Activated naive CD8-positive, alpha-beta T cell (primary cell): ENCODE results near the gene CYTH3.

Experiments
- H3K27ac Mint-ChIP-seq: one replicate; pipeline ENCODE4 v1.8.0; 2021; ENCODE audit warnings: mixed read lengths
- H3K27me3 Mint-ChIP-seq: one replicate; pipeline ENCODE4 v1.8.0; 2021; ENCODE audit warnings: mixed read lengths
- H3K36me3 Mint-ChIP-seq: one replicate; pipeline ENCODE4 v1.8.0; 2021; ENCODE audit warnings: mixed read lengths
- H3K4me1 Mint-ChIP-seq: one replicate; pipeline ENCODE4 v1.8.0; 2021; ENCODE audit warnings: low read depth, mixed read lengths
- H3K4me3 Mint-ChIP-seq: one replicate; pipeline ENCODE4 v1.8.0; 2021; ENCODE audit warnings: mild to moderate bottlenecking, mixed read lengths
- H3K9me3 Mint-ChIP-seq: one replicate; pipeline ENCODE4 v1.8.0; 2021; ENCODE audit warnings: low read depth, mixed read lengths

Gene CYTH3

DNA sequence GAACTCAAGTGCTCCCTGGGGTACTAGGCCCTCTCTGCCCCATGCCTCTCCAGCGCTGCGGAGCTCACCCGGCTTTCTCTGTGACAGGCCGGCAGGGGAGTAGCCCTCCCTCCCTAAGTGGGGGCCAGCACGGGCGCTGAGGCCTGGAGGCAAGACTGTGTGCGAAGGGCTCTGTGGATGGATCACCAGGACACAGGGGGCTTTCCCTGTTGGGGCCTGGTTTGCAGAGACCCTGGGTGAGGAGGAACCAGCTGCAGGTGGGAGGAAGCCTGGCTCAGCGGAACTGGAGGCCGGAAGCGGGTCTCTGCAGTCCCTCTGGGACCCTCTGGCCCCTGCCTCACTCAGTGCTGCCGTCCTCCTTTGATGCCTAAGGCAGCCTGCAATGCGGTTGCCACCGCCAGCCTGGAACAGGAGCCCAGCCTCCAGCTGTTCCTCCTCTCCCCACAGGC is 106.0 kb downstream of the CYTH3 start:
- no peaks in the 10 kb centered on the region for H3K4me1 Mint-ChIP-seq
- peaks cover 3% of the 10 kb centered on the region for H3K36me3 Mint-ChIP-seq
- H3K4me3 Mint-ChIP-seq, result no peak overlapping the region
- no peaks in the 10 kb centered on the region for H3K27me3 Mint-ChIP-seq
- no peaks in the 10 kb centered on the region for H3K9me3 Mint-ChIP-seq
- no peak overlapping the region for H3K27ac Mint-ChIP-seq

GRCh38 chr7:6165521-6166320 is 106.7 kb downstream of the CYTH3 start:
- peaks cover 3% of the 10 kb centered on the region for H3K36me3 Mint-ChIP-seq
- H3K4me1 Mint-ChIP-seq, result no peaks in the 10 kb centered on the region
- no peak overlapping the region for H3K4me3 Mint-ChIP-seq
- H3K9me3 Mint-ChIP-seq, result no peaks in the 10 kb centered on the region
- H3K27me3 Mint-ChIP-seq, result no peaks in the 10 kb centered on the region
- H3K27ac Mint-ChIP-seq, result no peak overlapping the region

DNA sequence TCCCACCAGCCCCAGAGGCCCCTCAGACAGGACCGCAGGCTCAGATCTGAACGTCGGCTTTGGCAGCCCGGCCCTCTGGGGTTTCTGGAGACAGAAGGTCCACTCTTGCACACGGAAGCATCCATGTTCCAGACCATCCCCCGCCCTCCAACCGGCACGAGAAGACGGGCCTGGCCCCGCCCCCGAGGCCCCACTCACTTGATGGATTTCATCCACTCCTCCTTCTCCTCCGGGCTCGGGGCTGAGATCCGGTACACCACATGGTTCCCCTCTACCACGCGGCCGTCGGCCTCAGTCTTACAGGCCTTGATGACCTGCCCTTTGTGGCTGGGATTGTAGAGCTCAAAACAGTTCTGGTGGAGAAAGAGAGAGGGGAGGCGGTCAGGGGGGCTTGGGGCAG is 107.3 kb downstream of the CYTH3 start:
- Mint-ChIP-seq H3K9me3 (no peaks in the 10 kb centered on the region), H3K36me3 (peaks cover 3% of the 10 kb centered on the region), H3K27ac (no peak overlapping the region), H3K4me3 (no peak overlapping the region), H3K27me3 (no peaks in the 10 kb centered on the region), H3K4me1 (no peaks in the 10 kb centered on the region)

GRCh38 chr7:6164491-6164890 is 107.9 kb downstream of the CYTH3 start:
- no peak overlapping the region for H3K27ac Mint-ChIP-seq
- no peak overlapping the region for H3K4me3 Mint-ChIP-seq
- H3K4me1 Mint-ChIP-seq, result no peaks in the 10 kb centered on the region
- H3K36me3 Mint-ChIP-seq, result no peaks in the 10 kb centered on the region
- no peaks in the 10 kb centered on the region for H3K27me3 Mint-ChIP-seq
- H3K9me3 Mint-ChIP-seq, result no peaks in the 10 kb centered on the region

DNA sequence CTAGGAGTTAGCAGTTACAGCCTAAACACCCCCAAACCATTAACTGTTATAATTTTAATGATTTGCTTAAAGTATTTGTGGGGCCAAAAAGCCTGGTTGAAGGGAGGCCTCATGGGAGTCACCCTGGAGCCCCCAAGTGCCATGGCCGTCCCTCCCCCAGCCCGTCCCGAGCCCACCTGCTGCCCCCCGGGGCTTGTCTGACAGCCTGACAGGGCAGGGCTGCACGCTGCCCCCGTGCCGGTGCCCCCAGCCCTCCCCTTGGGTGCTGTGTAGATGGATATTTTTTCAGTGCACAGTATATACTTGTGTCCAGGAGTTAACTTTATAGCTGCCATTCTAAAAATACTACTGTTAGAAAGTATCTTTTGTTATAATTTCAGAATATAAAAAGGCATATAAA is 108.4 kb downstream of the CYTH3 start:
- Mint-ChIP-seq H3K4me1 (no peaks in the 10 kb centered on the region), H3K9me3 (no peaks in the 10 kb centered on the region), H3K27ac (no peak overlapping the region), H3K4me3 (no peak overlapping the region), H3K27me3 (no peaks in the 10 kb centered on the region), H3K36me3 (no peaks in the 10 kb centered on the region)

- H3K9me3 Mint-ChIP-seq, result no peaks in the 10 kb centered on the region
- H3K36me3 Mint-ChIP-seq, result no peaks in the 10 kb centered on the region
- H3K27ac Mint-ChIP-seq, result no peak overlapping the region
- H3K4me1 Mint-ChIP-seq, result no peaks in the 10 kb centered on the region
- no peaks in the 10 kb centered on the region for H3K27me3 Mint-ChIP-seq
- H3K4me3 Mint-ChIP-seq, result no peak overlapping the region
Observed at GRCh38 chr7:6163402-6163801, 109.0 kb downstream of the CYTH3 start.

GRCh38 chr7:6162650-6163366 is 109.6 kb downstream of the CYTH3 start:
- Mint-ChIP-seq H3K36me3 (no peaks in the 10 kb centered on the region), H3K27me3 (no peaks in the 10 kb centered on the region), H3K4me1 (no peaks in the 10 kb centered on the region), H3K9me3 (no peaks in the 10 kb centered on the region), H3K4me3 (no peak overlapping the region), H3K27ac (no peak overlapping the region)

GRCh38 chr7:6162331-6162620 is 110.1 kb downstream of the CYTH3 start:
- no peak overlapping the region for H3K27ac Mint-ChIP-seq
- no peaks in the 10 kb centered on the region for H3K36me3 Mint-ChIP-seq
- no peaks in the 10 kb centered on the region for H3K4me1 Mint-ChIP-seq
- H3K27me3 Mint-ChIP-seq, result no peaks in the 10 kb centered on the region
- H3K9me3 Mint-ChIP-seq, result no peaks in the 10 kb centered on the region
- no peak overlapping the region for H3K4me3 Mint-ChIP-seq

GRCh38 chr7:6161463-6162330 is 110.7 kb downstream of the CYTH3 start:
- H3K36me3 Mint-ChIP-seq, result no peaks in the 10 kb centered on the region
- no peak overlapping the region for H3K27ac Mint-ChIP-seq
- no peaks in the 10 kb centered on the region for H3K4me1 Mint-ChIP-seq
- H3K27me3 Mint-ChIP-seq, result no peaks in the 10 kb centered on the region
- no peaks in the 10 kb centered on the region for H3K9me3 Mint-ChIP-seq
- no peak overlapping the region for H3K4me3 Mint-ChIP-seq

GRCh38 chr7:6160191-6160623 is 112.2 kb downstream of the CYTH3 start:
- Mint-ChIP-seq H3K4me1 (no peaks in the 10 kb centered on the region), H3K27me3 (no peaks in the 10 kb centered on the region), H3K9me3 (no peaks in the 10 kb centered on the region), H3K27ac (no peak overlapping the region), H3K36me3 (no peaks in the 10 kb centered on the region), H3K4me3 (no peak overlapping the region)

- Mint-ChIP-seq H3K36me3 (no peaks in the 10 kb centered on the region), H3K9me3 (no peaks in the 10 kb centered on the region), H3K27me3 (no peaks in the 10 kb centered on the region), H3K4me1 (no peaks in the 10 kb centered on the region), H3K4me3 (no peak overlapping the region), H3K27ac (no peak overlapping the region)
Observed at GRCh38 chr7:6159524-6160031, 112.8 kb downstream of the CYTH3 start.

- Mint-ChIP-seq H3K36me3 (no peaks in the 10 kb centered on the region), H3K4me3 (no peak overlapping the region), H3K9me3 (no peaks in the 10 kb centered on the region), H3K27ac (no peak overlapping the region), H3K4me1 (no peaks in the 10 kb centered on the region), H3K27me3 (no peaks in the 10 kb centered on the region)
Observed at GRCh38 chr7:6159097-6159483, 113.3 kb downstream of the CYTH3 start.

GRCh38 chr7:6158424-6159096 is 113.9 kb downstream of the CYTH3 start:
- Mint-ChIP-seq H3K27me3 (no peaks in the 10 kb centered on the region), H3K36me3 (no peaks in the 10 kb centered on the region), H3K4me3 (no peak overlapping the region), H3K4me1 (no peaks in the 10 kb centered on the region), H3K9me3 (no peaks in the 10 kb centered on the region), H3K27ac (no peak overlapping the region)

DNA sequence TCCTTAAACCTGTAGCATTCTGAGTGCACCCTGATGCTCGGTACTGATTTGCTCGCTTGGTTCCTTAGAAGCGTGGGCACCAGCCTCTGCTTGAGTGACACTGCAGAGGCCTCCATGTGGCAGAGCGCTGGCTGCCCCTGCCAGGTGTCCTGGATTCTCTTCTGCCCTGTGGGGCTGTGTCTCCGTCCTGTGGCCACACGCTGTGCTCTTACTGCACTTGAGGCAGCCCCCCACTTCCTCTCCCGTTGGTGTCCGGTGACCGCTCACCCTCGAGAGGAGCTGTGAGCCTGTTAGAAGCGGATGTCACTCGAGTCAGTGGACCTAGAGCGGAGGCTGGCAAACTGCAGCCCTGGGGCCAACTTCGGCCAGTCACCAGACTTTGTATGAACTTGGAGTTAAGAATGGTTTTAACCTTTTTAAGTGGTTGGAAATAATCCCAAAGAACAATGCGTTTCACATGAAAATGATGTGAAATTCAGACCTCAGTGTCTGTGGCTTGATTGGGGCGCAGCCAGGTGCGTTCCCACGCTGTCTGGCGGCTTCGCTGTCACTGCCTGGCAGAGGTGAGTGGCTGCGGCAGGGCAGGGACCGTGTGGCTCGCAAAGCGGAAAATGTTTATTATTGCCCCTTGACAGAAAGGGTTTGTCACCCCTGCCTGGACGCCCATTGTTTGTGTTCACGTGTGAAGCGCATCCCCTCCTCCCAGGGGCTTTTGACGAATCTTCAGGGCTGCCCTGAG is 114.6 kb downstream of the CYTH3 start:
- no peaks in the 10 kb centered on the region for H3K36me3 Mint-ChIP-seq
- H3K27ac Mint-ChIP-seq, result no peak overlapping the region
- H3K27me3 Mint-ChIP-seq, result no peaks in the 10 kb centered on the region
- no peaks in the 10 kb centered on the region for H3K9me3 Mint-ChIP-seq
- H3K4me3 Mint-ChIP-seq, result no peak overlapping the region
- H3K4me1 Mint-ChIP-seq, result no peaks in the 10 kb centered on the region
